ENCODE measurements around the gene IL24.

DNA sequence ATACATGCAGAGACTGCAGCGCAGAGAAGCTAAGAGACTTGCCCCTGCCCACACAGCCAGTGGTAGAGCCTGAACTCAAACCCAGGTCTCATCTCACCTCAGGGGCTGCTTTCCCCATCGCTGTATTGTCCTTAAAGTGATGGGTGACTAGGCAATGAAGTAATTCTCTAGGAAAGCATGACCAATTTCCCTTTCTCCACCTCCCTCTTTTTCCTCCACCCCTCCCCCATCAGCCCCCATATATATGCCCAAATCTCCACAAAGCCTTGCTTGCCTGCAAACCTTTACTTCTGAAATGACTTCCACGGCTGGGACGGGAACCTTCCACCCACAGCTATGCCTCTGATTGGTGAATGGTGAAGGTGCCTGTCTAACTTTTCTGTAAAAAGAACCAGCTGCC, at the start of gene IL24:
- TF ChIP-seq, protein P1, sequence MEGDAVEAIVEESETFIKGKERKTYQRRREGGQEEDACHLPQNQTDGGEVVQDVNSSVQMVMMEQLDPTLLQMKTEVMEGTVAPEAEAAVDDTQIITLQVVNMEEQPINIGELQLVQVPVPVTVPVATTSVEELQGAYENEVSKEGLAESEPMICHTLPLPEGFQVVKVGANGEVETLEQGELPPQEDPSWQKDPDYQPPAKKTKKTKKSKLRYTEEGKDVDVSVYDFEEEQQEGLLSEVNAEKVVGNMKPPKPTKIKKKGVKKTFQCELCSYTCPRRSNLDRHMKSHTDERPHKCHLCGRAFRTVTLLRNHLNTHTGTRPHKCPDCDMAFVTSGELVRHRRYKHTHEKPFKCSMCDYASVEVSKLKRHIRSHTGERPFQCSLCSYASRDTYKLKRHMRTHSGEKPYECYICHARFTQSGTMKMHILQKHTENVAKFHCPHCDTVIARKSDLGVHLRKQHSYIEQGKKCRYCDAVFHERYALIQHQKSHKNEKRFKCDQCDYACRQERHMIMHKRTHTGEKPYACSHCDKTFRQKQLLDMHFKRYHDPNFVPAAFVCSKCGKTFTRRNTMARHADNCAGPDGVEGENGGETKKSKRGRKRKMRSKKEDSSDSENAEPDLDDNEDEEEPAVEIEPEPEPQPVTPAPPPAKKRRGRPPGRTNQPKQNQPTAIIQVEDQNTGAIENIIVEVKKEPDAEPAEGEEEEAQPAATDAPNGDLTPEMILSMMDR (IDR thresholded peaks at IDR 0.05), result no peak
- TF ChIP-seq YY1 (IDR thresholded peaks at IDR 0.05; ENCODE audit: low read depth), result no peak
- TF ChIP-seq RAD21 (IDR thresholded peaks at IDR 0.05; ENCODE audit: low read length), result no peak
- no peak for TF ChIP-seq EP300 (IDR thresholded peaks at IDR 0.05; ENCODE audit: borderline replicate concordance in 1 of 2, low read depth in 1 of 2, low read length in 1 of 2)
- TF ChIP-seq, protein P2, sequence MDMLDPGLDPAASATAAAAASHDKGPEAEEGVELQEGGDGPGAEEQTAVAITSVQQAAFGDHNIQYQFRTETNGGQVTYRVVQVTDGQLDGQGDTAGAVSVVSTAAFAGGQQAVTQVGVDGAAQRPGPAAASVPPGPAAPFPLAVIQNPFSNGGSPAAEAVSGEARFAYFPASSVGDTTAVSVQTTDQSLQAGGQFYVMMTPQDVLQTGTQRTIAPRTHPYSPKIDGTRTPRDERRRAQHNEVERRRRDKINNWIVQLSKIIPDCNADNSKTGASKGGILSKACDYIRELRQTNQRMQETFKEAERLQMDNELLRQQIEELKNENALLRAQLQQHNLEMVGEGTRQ (IDR thresholded peaks at IDR 0.05; ENCODE audit: borderline replicate concordance, low read depth, low read length), result no peak
- no peak for TF ChIP-seq TEAD4 (IDR thresholded peaks at IDR 0.05; ENCODE audit: borderline replicate concordance, insufficient read depth)
- TF ChIP-seq CHD2 (IDR thresholded peaks at IDR 0.05; ENCODE audit: low read length, partially characterized antibody), result no peak
- no peak for TF ChIP-seq TAF1 (IDR thresholded peaks at IDR 0.05; ENCODE audit: borderline replicate concordance, low read depth, low read length)
- TF ChIP-seq, protein P3, sequence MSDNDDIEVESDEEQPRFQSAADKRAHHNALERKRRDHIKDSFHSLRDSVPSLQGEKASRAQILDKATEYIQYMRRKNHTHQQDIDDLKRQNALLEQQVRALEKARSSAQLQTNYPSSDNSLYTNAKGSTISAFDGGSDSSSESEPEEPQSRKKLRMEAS (IDR thresholded peaks at IDR 0.05; ENCODE audit: low read depth), result no peak
- no peak for TF ChIP-seq FOXJ3 (CRISPR knock-in tag; IDR thresholded peaks at IDR 0.05)
- TF ChIP-seq, protein P4, sequence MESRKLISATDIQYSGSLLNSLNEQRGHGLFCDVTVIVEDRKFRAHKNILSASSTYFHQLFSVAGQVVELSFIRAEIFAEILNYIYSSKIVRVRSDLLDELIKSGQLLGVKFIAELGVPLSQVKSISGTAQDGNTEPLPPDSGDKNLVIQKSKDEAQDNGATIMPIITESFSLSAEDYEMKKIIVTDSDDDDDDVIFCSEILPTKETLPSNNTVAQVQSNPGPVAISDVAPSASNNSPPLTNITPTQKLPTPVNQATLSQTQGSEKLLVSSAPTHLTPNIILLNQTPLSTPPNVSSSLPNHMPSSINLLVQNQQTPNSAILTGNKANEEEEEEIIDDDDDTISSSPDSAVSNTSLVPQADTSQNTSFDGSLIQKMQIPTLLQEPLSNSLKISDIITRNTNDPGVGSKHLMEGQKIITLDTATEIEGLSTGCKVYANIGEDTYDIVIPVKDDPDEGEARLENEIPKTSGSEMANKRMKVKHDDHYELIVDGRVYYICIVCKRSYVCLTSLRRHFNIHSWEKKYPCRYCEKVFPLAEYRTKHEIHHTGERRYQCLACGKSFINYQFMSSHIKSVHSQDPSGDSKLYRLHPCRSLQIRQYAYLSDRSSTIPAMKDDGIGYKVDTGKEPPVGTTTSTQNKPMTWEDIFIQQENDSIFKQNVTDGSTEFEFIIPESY (IDR thresholded peaks at IDR 0.05; ENCODE audit: borderline replicate concordance, low read depth), result no peak
- no peak for TF ChIP-seq GABPA (IDR thresholded peaks at IDR 0.05; ENCODE audit: low read depth)
- TF ChIP-seq SMC3 (IDR thresholded peaks at IDR 0.05; ENCODE audit: low read depth, low read length), result no peak
- TF ChIP-seq EZH2phosphoT487 (IDR thresholded peaks at IDR 0.05; ENCODE audit: borderline replicate concordance, low read depth), result no peak

Data from SK-N-SH (cell line).